ENCODE measurements around the gene SLC25A11. TPM values are rescaled to one million over a fixed set of nuclear protein-coding genes. Genes with fewer than 3 reads are reported as not detected.

The SLC25A11 gene
- polyA plus RNA-seq, 1 of the 3 experiments (the other 2 are of a cell fraction) = 82.8 TPM

GRCh38 chr17:4936436-4936835 is 3.4 kb downstream of the SLC25A11 start:
- peaks cover 27% of the 10 kb centered on the region for H3K79me2 ChIP-seq (ENCODE audit: insufficient read depth)
- no peaks in the 10 kb centered on the region for H4K20me1 ChIP-seq (ENCODE audit: insufficient read depth)
- no peaks in the 10 kb centered on the region for H3K9me3 ChIP-seq
- ChIA-PET CTCF (interaction anchor here (1.7 to 2.3 kb wide), 2 partner anchors 12 to 27 kb away, joined by 5 to 11 read pairs; no protein-coding TSS in a partner anchor), POLR2A (interaction anchor here (0.6 kb wide), 1 partner anchor 58 kb away, joined by 4 read pairs; no protein-coding TSS in a partner anchor)
- peaks cover 11 to 16% of the 10 kb centered on the region in 2 experiments for H3K36me3 ChIP-seq (replicated peaks in 1 of 2; ENCODE audit: control insufficient read depth in 1 of 2, insufficient read depth in 2 of 2, low read length in 1 of 2)
- H3K4me1 ChIP-seq (ENCODE audit: control insufficient read depth in 1 of 2, insufficient read depth in 2 of 2, low read depth in 1 of 2, low read length in 1 of 2) = peaks cover 10 to 28% of the 10 kb centered on the region in 2 experiments; a peak in 2 of 4 replicates
- no peak overlapping the region for H3K9ac ChIP-seq
- H3K27ac ChIP-seq (ENCODE audit: low read depth in 2 of 2, low read length in 1 of 2) = no peak overlapping the region
- no peak overlapping the region for H2AFZ ChIP-seq (ENCODE audit: low read depth)
- H3K9me2 ChIP-seq = no peaks in the 10 kb centered on the region
- WGBS (ENCODE audit: low lambda C conversion rate) = 100% methylated on average over 3 of the region's 3 CpGs
- no peaks in the 10 kb centered on the region for H3K27me3 ChIP-seq (ENCODE audit: insufficient read depth)
- H3F3A ChIP-seq (replicated peaks; ENCODE audit: insufficient read depth) = peaks cover 12% of the 10 kb centered on the region
- no peak for DNase-seq
- TF ChIP-seq JUND (IDR thresholded peaks at IDR 0.05) (no peak), POLR2AphosphoS5 (IDR thresholded peaks at IDR 0.05; ENCODE audit: low read depth, low read length) (no peak), USF2 (IDR thresholded peaks at IDR 0.05; ENCODE audit: borderline replicate concordance, low read depth, low read length) (no peak), PBX3 (IDR thresholded peaks at IDR 0.05) (no peak), ZBTB33 (IDR thresholded peaks at IDR 0.05; ENCODE audit: borderline replicate concordance, low read depth) (no peak), FOXJ3 (CRISPR knock-in tag; IDR thresholded peaks at IDR 0.05) (no peak), CHD2 (IDR thresholded peaks at IDR 0.05; ENCODE audit: low read length, partially characterized antibody) (no peak), NFIC (IDR thresholded peaks at IDR 0.05; ENCODE audit: borderline replicate concordance) (no peak), RAD21 (IDR thresholded peaks at IDR 0.05; ENCODE audit: low read length) (no peak), CTCF (IDR thresholded peaks at IDR 0.05) (no peak)
- H3K4me3 ChIP-seq (ENCODE audit: low read depth in 2 of 2, low read length in 1 of 2) = no peak overlapping the region
- no peak overlapping the region for H3K4me2 ChIP-seq

- no peaks in the 10 kb centered on the region for H3K27me3 ChIP-seq (ENCODE audit: insufficient read depth)
- no peak overlapping the region for H3K27ac ChIP-seq (ENCODE audit: low read depth in 2 of 2, low read length in 1 of 2)
- H3K36me3 ChIP-seq (replicated peaks in 1 of 2; ENCODE audit: control insufficient read depth in 1 of 2, insufficient read depth in 2 of 2, low read length in 1 of 2) = peaks cover 15 to 16% of the 10 kb centered on the region in 2 experiments
- no peaks in the 10 kb centered on the region for H3K9me2 ChIP-seq
- CTCF ChIA-PET = interaction anchor here (1.7 to 2.3 kb wide), 3 partner anchors 11 to 27 kb away, joined by 5 to 11 read pairs (median 10); no protein-coding TSS in a partner anchor
- H2AFZ ChIP-seq (ENCODE audit: low read depth) = no peak overlapping the region
- H3K9ac ChIP-seq = no peak overlapping the region
- H3F3A ChIP-seq (replicated peaks; ENCODE audit: insufficient read depth) = peaks cover 5% of the 10 kb centered on the region
- peaks cover 7 to 22% of the 10 kb centered on the region in 2 experiments; a peak in 2 of 4 replicates for H3K4me1 ChIP-seq (ENCODE audit: control insufficient read depth in 1 of 2, insufficient read depth in 2 of 2, low read depth in 1 of 2, low read length in 1 of 2)
- H3K9me3 ChIP-seq = no peaks in the 10 kb centered on the region
- POLR2A ChIA-PET = no interaction called here
- no peak for DNase-seq
- no peaks in the 10 kb centered on the region for H4K20me1 ChIP-seq (ENCODE audit: insufficient read depth)
- peaks cover 19% of the 10 kb centered on the region; the same call in 1 of the 2 replicates for H3K79me2 ChIP-seq (ENCODE audit: insufficient read depth)
- no peak overlapping the region for H3K4me3 ChIP-seq (ENCODE audit: low read depth in 2 of 2, low read length in 1 of 2)
- H3K4me2 ChIP-seq = no peak overlapping the region
- TF ChIP-seq MEF2A (IDR thresholded peaks at IDR 0.05; ENCODE audit: borderline replicate concordance, low read depth) (no peak), USF1 (IDR thresholded peaks at IDR 0.05; ENCODE audit: borderline replicate concordance, low read depth) (no peak), ZBTB33 (IDR thresholded peaks at IDR 0.05; ENCODE audit: borderline replicate concordance, low read depth) (no peak), IRF3 (IDR thresholded peaks at IDR 0.05; ENCODE audit: low read depth, low read length) (no peak), EP300 (IDR thresholded peaks at IDR 0.05; ENCODE audit: borderline replicate concordance in 1 of 2, low read depth in 1 of 2, low read length in 1 of 2) (no peak), RCOR1 (IDR thresholded peaks at IDR 0.05; ENCODE audit: low read length) (no peak), FOXJ3 (CRISPR knock-in tag; IDR thresholded peaks at IDR 0.05) (no peak)
These were observed 4.2 kb downstream of the SLC25A11 start for GRCh38 chr17:4935650-4936049.
